H9 (cell line): ENCODE measurements around the gene TNIK. TPM values are rescaled to one million over a fixed set of nuclear protein-coding genes. Genes with fewer than 3 reads are reported as not detected.
A peak's percentile ranks its signal among the peaks of the same experiment; 100 is the strongest.

Experiments
- DNase-seq: peaks from one replicate; pipeline ENCODE4 v3.0.0-alpha.2; 2017
- H2AFZ ChIP-seq: one replicate; pipeline ENCODE4 v1.6.1; 2013; ENCODE audit warnings: mild to moderate bottlenecking, low read length, control low read depth, moderate library complexity
- H2AK5ac ChIP-seq: 2 replicates; pipeline ENCODE4 v1.6.1; 2013; ENCODE audit warnings: low read length, control low read depth, mixed read lengths; ENCODE audit not compliant: insufficient read length
- H2BK120ac ChIP-seq: one replicate; pipeline ENCODE4 v1.6.1; 2013; ENCODE audit warnings: low read depth, mild to moderate bottlenecking, low read length, control low read depth, inconsistent platforms; ENCODE audit not compliant: poor library complexity, severe bottlenecking
- H2BK12ac ChIP-seq: 2 replicates; pipeline ENCODE4 v1.6.1; 2013; ENCODE audit warnings: low read length, control low read depth, mixed read lengths, low read depth; ENCODE audit not compliant: insufficient read length
- H2BK15ac ChIP-seq: 2 replicates; pipeline ENCODE4 v1.6.1; 2013; ENCODE audit warnings: low read depth, low read length, control low read depth
- H2BK20ac ChIP-seq: one replicate; pipeline ENCODE4 v1.6.1; 2013; ENCODE audit warnings: low read depth, mild to moderate bottlenecking, low read length, control low read depth, inconsistent platforms; ENCODE audit not compliant: poor library complexity, severe bottlenecking
- H2BK5ac ChIP-seq: 2 replicates; pipeline ENCODE4 v1.6.1; 2013; ENCODE audit warnings: low read length, control low read depth, mixed read lengths; ENCODE audit not compliant: insufficient read length
- H3K14ac ChIP-seq: 2 replicates; pipeline ENCODE4 v1.6.1; 2013; ENCODE audit warnings: low read length, control low read depth; ENCODE audit not compliant: insufficient read depth
- H3K18ac ChIP-seq: 2 replicates; pipeline ENCODE4 v1.6.1; 2013; ENCODE audit warnings: low read depth, mild to moderate bottlenecking, mixed read lengths, low read length, control low read depth; ENCODE audit not compliant: insufficient read length
- H3K23ac ChIP-seq: 2 replicates; pipeline ENCODE4 v1.6.1; 2013; ENCODE audit warnings: low read length, control low read depth, mixed read lengths, low read depth; ENCODE audit not compliant: insufficient read length
- H3K23me2 ChIP-seq: 2 replicates; pipeline ENCODE4 v1.6.1; 2013; ENCODE audit warnings: low read depth, mild to moderate bottlenecking, mixed read lengths, low read length, control low read depth; ENCODE audit not compliant: insufficient read length, poor library complexity, severe bottlenecking
- H3K27ac ChIP-seq: 2 replicates; pipeline ENCODE4 v1.5.1; 2013; ENCODE audit warnings: low read length, control low read depth, mixed read lengths, low read depth; ENCODE audit not compliant: insufficient read length
- H3K27me3 ChIP-seq: 2 replicates; pipeline ENCODE4 v1.6.1; 2013; ENCODE audit warnings: low read length, control low read depth, inconsistent platforms; ENCODE audit not compliant: insufficient read depth
- H3K4ac ChIP-seq: 2 replicates; pipeline ENCODE4 v1.6.1; 2013; ENCODE audit warnings: low read depth, mild to moderate bottlenecking, control low read depth, inconsistent platforms, low read length, moderate library complexity
- H3K4me1 ChIP-seq: 2 replicates; pipeline ENCODE4 v1.6.1; 2013; ENCODE audit warnings: low read length, control low read depth, inconsistent platforms; ENCODE audit not compliant: insufficient read depth
- H3K4me2 ChIP-seq: 2 replicates; pipeline ENCODE4 v1.6.1; 2013; ENCODE audit warnings: low read length, control low read depth, mixed read lengths; ENCODE audit not compliant: insufficient read length, insufficient read depth
- H3K56ac ChIP-seq: 2 replicates; pipeline ENCODE4 v1.6.1; 2013; ENCODE audit warnings: low read depth, mild to moderate bottlenecking, mixed read lengths, low read length, control low read depth; ENCODE audit not compliant: insufficient read length
- H3K79me1 ChIP-seq: 2 replicates; pipeline ENCODE4 v1.6.1; 2013; ENCODE audit warnings: low read depth, mild to moderate bottlenecking, moderate library complexity, low read length, control low read depth, inconsistent platforms; ENCODE audit not compliant: insufficient read depth, poor library complexity, severe bottlenecking
- H3K79me2 ChIP-seq: 2 replicates; pipeline ENCODE4 v1.6.1; 2013; ENCODE audit warnings: low read length, control low read depth, inconsistent platforms; ENCODE audit not compliant: insufficient read depth
- H3K9ac ChIP-seq: 2 replicates; pipeline ENCODE4 v1.6.1; 2013; ENCODE audit warnings: low read length, control low read depth, mixed read lengths; ENCODE audit not compliant: insufficient read length; ENCODE audit errors: extremely low read depth
- H3K9me3 ChIP-seq: one replicate; pipeline ENCODE4 v1.6.1; 2013; ENCODE audit warnings: low read depth, low read length, inconsistent platforms; ENCODE audit not compliant: control insufficient read depth
- H3T11ph ChIP-seq: one replicate; pipeline ENCODE4 v1.6.1; 2013; ENCODE audit warnings: mild to moderate bottlenecking, low read length, control low read depth, inconsistent platforms
- H4K20me1 ChIP-seq: one replicate; pipeline ENCODE4 v1.6.1; 2013; ENCODE audit not compliant: control insufficient read depth, insufficient read length, insufficient read depth
- H4K5ac ChIP-seq: 2 replicates; pipeline ENCODE4 v1.6.1; 2013; ENCODE audit warnings: low read depth, mild to moderate bottlenecking, mixed read lengths, low read length, control low read depth; ENCODE audit not compliant: insufficient read length
- H4K8ac ChIP-seq: replicated peaks from 2 replicates; pipeline ENCODE4 v1.6.1; 2013; ENCODE audit warnings: low read length, control low read depth, mixed read lengths, low read depth; ENCODE audit not compliant: insufficient read length
- H4K91ac ChIP-seq: 2 replicates; pipeline ENCODE4 v1.6.1; 2013; ENCODE audit warnings: low read depth, mild to moderate bottlenecking, moderate library complexity, mixed read lengths, low read length, control low read depth; ENCODE audit not compliant: insufficient read length
- H3K27ac Mint-ChIP-seq, 3 experiments: 2 replicates in 2 of 3; 3 replicates in 1 of 3; pipeline ENCODE4 v1.8.0; 2020 to 2021; ENCODE audit warnings: mixed read lengths in 3 of 3, mild to moderate bottlenecking in 1 of 3, moderate library complexity in 1 of 3
- H3K27me3 Mint-ChIP-seq: 2 replicates; pipeline ENCODE4 v1.8.0; 2021; ENCODE audit warnings: low read depth, mild to moderate bottlenecking, moderate library complexity, mixed read lengths
- H3K36me3 Mint-ChIP-seq, 3 experiments: 2 replicates in 2 of 3; 3 replicates in 1 of 3; pipeline ENCODE4 v1.8.0; 2020 to 2021; ENCODE audit warnings: low read depth in 3 of 3, mixed read lengths in 3 of 3; ENCODE audit not compliant: insufficient read depth in 1 of 3
- H3K4me1 Mint-ChIP-seq, 2 experiments: 2 replicates each; pipeline ENCODE4 v1.8.0; 2020; ENCODE audit warnings: mixed read lengths in 2 of 2
- H3K4me3 Mint-ChIP-seq, 2 experiments: 2 replicates in 1 of 2; 3 replicates in 1 of 2; pipeline ENCODE4 v1.8.0; 2020 to 2021; ENCODE audit warnings: mild to moderate bottlenecking in 2 of 2, mixed read lengths in 2 of 2, moderate library complexity in 1 of 2
- H3K9me3 Mint-ChIP-seq, 2 experiments: 2 replicates in 1 of 2; 3 replicates in 1 of 2; pipeline ENCODE4 v1.8.0; 2020; ENCODE audit warnings: mild to moderate bottlenecking in 2 of 2, mixed read lengths in 2 of 2, moderate library complexity in 1 of 2
- WGBS: extraction: QIAGEN DNeasy Blood & Tissue Kit; methylation state at CpG from one replicate; pipeline ENCODE4 v1.1.7; 2013; ENCODE audit warnings: missing lambda C conversion rate, low lambda C conversion rate, mixed read lengths; ENCODE audit not compliant: insufficient read length; ENCODE audit errors: extremely low coverage; 5-methylcytosine and 5-hydroxymethylcytosine counted together
- total RNA-seq: library from RNA; stranded (reverse); gene quantifications from 2 replicates; pipeline ENCODE4 v1.2.1, GENCODE V29; 2021
- TF ChIP-seq, protein P1 (sequence below): fragments of 200-600 bp; sonication (generic); conservative IDR thresholded peaks from 3 replicates; pipeline ENCODE4 v1.8.0; 2021; ENCODE audit warnings: antibody characterized with exemption, mild to moderate bottlenecking

The TNIK gene
- total RNA-seq, 1 experiment from 2014 or later, result 15.9 TPM

DNA sequence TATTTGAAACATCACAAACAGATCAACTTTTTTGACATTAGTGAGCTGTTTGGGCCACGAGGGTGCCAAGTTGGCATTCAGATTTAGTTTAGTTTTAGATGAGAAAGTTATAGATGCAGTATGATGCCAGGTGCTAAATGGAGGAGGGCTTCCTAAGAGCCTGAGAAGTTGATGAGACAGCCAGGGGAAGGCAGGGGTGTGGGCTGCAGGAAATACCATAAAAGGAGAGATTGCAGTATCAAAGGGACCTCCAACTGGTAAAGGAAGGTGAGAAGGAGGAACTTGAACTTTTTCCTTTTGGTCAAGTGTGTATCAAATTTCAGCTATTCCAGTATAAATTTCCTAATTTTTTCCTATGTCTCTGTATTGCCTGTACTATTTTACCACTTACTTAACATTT, 2.0 kb upstream of the TNIK start:
- no peak overlapping the region for H3K56ac ChIP-seq
- Mint-ChIP-seq H3K27ac (no peak overlapping the region), H3K36me3 (peaks cover 0 to 2% (median 0%) of the 10 kb centered on the region in 3 experiments; a peak in 1 of 7 replicates), H3K4me3 (peak overlapping the region; percentile 77 to 92; a peak in 4 of 5 replicates), H3K27me3 (peaks cover 45% of the 10 kb centered on the region), H3K4me1 (peaks cover 40 to 44% of the 10 kb centered on the region in 2 experiments), H3K9me3 (peaks cover 4% of the 10 kb centered on the region in 2 experiments; a peak in 4 of 5 replicates)
- H3K4me1 ChIP-seq, result peaks cover 5% of the 10 kb centered on the region; the same call in 1 of the 2 replicates
- H3K23ac ChIP-seq, result no peak overlapping the region
- no peak overlapping the region for H4K5ac ChIP-seq
- no peak overlapping the region for H3K18ac ChIP-seq
- H2BK5ac ChIP-seq, result no peak overlapping the region
- H2AK5ac ChIP-seq, result no peak overlapping the region
- no peak overlapping the region for H3T11ph ChIP-seq
- no peak overlapping the region for H3K27ac ChIP-seq
- peak overlapping the region; percentile 94 for H3K4me2 ChIP-seq
- H3K27me3 ChIP-seq, result no peaks in the 10 kb centered on the region
- no peak overlapping the region for H2AFZ ChIP-seq
- H2BK20ac ChIP-seq, result no peak overlapping the region
- no peak overlapping the region for H3K14ac ChIP-seq
- H2BK120ac ChIP-seq, result no peak overlapping the region
- H2BK12ac ChIP-seq, result no peak overlapping the region
- no peak overlapping the region for H3K9ac ChIP-seq
- H3K4ac ChIP-seq, result no peak overlapping the region
- peaks cover 9% of the 10 kb centered on the region; the same call in 1 of the 2 replicates for H3K79me2 ChIP-seq
- peak; percentile 52 for DNase-seq
- H3K9me3 ChIP-seq, result no peaks in the 10 kb centered on the region
- no peak overlapping the region for H2BK15ac ChIP-seq
- no CpG with 5 or more reads among the region's 1 CpG for WGBS
- H3K79me1 ChIP-seq, result no peaks in the 10 kb centered on the region
- peaks cover 32% of the 10 kb centered on the region for H3K23me2 ChIP-seq
- H4K20me1 ChIP-seq, result no peaks in the 10 kb centered on the region
- no peak overlapping the region for H4K8ac ChIP-seq
- no peak overlapping the region for H4K91ac ChIP-seq
- TF ChIP-seq, protein P1, sequence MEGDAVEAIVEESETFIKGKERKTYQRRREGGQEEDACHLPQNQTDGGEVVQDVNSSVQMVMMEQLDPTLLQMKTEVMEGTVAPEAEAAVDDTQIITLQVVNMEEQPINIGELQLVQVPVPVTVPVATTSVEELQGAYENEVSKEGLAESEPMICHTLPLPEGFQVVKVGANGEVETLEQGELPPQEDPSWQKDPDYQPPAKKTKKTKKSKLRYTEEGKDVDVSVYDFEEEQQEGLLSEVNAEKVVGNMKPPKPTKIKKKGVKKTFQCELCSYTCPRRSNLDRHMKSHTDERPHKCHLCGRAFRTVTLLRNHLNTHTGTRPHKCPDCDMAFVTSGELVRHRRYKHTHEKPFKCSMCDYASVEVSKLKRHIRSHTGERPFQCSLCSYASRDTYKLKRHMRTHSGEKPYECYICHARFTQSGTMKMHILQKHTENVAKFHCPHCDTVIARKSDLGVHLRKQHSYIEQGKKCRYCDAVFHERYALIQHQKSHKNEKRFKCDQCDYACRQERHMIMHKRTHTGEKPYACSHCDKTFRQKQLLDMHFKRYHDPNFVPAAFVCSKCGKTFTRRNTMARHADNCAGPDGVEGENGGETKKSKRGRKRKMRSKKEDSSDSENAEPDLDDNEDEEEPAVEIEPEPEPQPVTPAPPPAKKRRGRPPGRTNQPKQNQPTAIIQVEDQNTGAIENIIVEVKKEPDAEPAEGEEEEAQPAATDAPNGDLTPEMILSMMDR, result no peak
